NCI-H2227 treated with DMSO at 0.1 percent for 48 hours (cell line): ENCODE measurements around the gene SLC6A7.

Source experiments
- DNase-seq: peaks from one replicate; lab custom pipeline; 2025; lab: John Stamatoyannopoulos, UW

The SLC6A7 gene

GRCh38 chr5:150172556-150172955, 17.3 kb upstream of the SLC6A7 start:
- no peak for DNase-seq

GRCh38 chr5:150173161-150173560, 16.7 kb upstream of the SLC6A7 start:
- DNase-seq: no peak

- no peak for DNase-seq
Measured at GRCh38 chr5:150174285-150174684, 15.6 kb upstream of the SLC6A7 start.

GRCh38 chr5:150175076-150175475, 14.8 kb upstream of the SLC6A7 start:
- DNase-seq: no peak

- DNase-seq: no peak
Measured at GRCh38 chr5:150175536-150175935, 14.3 kb upstream of the SLC6A7 start.

- no peak for DNase-seq
Measured at GRCh38 chr5:150176745-150177477, 13.0 kb upstream of the SLC6A7 start.

- DNase-seq: no peak
Measured at GRCh38 chr5:150177721-150178120, 12.1 kb upstream of the SLC6A7 start.

- DNase-seq: no peak
Measured at GRCh38 chr5:150178262-150178661, 11.6 kb upstream of the SLC6A7 start.

GRCh38 chr5:150179019-150179620, 10.7 kb upstream of the SLC6A7 start:
- DNase-seq: no peak

- no peak for DNase-seq
Measured at GRCh38 chr5:150180241-150181026, 9.4 kb upstream of the SLC6A7 start.

- DNase-seq: no peak
Measured at GRCh38 chr5:150181027-150181426, 8.8 kb upstream of the SLC6A7 start.

GRCh38 chr5:150181766-150182545, 7.9 kb upstream of the SLC6A7 start:
- DNase-seq: no peak

GRCh38 chr5:150182774-150183173, 7.1 kb upstream of the SLC6A7 start:
- DNase-seq: no peak

GRCh38 chr5:150183436-150183835, 6.4 kb upstream of the SLC6A7 start:
- no peak for DNase-seq

GRCh38 chr5:150184006-150184405, 5.9 kb upstream of the SLC6A7 start:
- DNase-seq: no peak

- no peak for DNase-seq
Measured at GRCh38 chr5:150184990-150185912, 4.6 kb upstream of the SLC6A7 start.

- no peak for DNase-seq
Measured at GRCh38 chr5:150186137-150186536, 3.7 kb upstream of the SLC6A7 start.

GRCh38 chr5:150186897-150187296, 3.0 kb upstream of the SLC6A7 start:
- DNase-seq: no peak

- no peak for DNase-seq
Measured at GRCh38 chr5:150188146-150188842, 1.6 kb upstream of the SLC6A7 start.

- DNase-seq: no peak
Measured at GRCh38 chr5:150189326-150189725, 536 bp upstream of the SLC6A7 start.
